GM12874 (cell line): ENCODE data around the gene PAX5.

Experiments used
- CTCF ChIP-seq: IDR thresholded peaks from 2 replicates; pipeline ENCODE4 v1.5.1; 2011; ENCODE audit warnings: low read depth, mild to moderate bottlenecking, control low read depth, low read length, moderate library complexity; ENCODE audit not compliant: insufficient read depth

PAX5 gene

GRCh38 chr9:36855448-36856315, 178.4 kb downstream of the PAX5 start:
- no peak for TF ChIP-seq CTCF

GRCh38 chr9:36854751-36855150, 179.3 kb downstream of the PAX5 start:
- no peak for TF ChIP-seq CTCF

GRCh38 chr9:36854034-36854433, 180.0 kb downstream of the PAX5 start:
- TF ChIP-seq CTCF: no peak

- TF ChIP-seq CTCF: no peak
Measured at GRCh38 chr9:36853233-36853632, 180.8 kb downstream of the PAX5 start.

GRCh38 chr9:36849943-36850342, 184.1 kb downstream of the PAX5 start:
- TF ChIP-seq CTCF: no peak

GRCh38 chr9:36848946-36849345, 185.1 kb downstream of the PAX5 start:
- no peak for TF ChIP-seq CTCF

- no peak for TF ChIP-seq CTCF
Measured at GRCh38 chr9:36847781-36848673, 186.0 kb downstream of the PAX5 start.
